ENCODE results near the gene SVIL. TPM values are rescaled to one million over a fixed set of nuclear protein-coding genes. Genes with fewer than 3 reads are reported as not detected.
A peak's percentile ranks its signal among the peaks of the same experiment; 100 is the strongest.

The SVIL gene
- total RNA-seq, 4 donors from 2014 or later, result 1,040 to 1,354 (median 1,121) TPM

GRCh38 chr10:29622382-29622922 is 12.3 kb downstream of the SVIL start:
- Histone ChIP-seq H3K4me3 (peak overlapping the region; percentile 27 to 45 (median 34)), H3K36me3 (no peaks in the 10 kb centered on the region), H3K4me1 (peaks cover 70 to 75% of the 10 kb centered on the region in 2 donors), H3K27ac (peak overlapping the region; percentile 95 to 96 (median 96)), H3K27me3 (no peaks in the 10 kb centered on the region), H3K9me3 (no peaks in the 10 kb centered on the region)
- intact Hi-C loops (cut with DNase I; ENCODE audit: low total_unique reads) (loop anchor here (5.0 kb wide), 1 partner anchor 115 kb away; no protein-coding TSS in a partner anchor), in situ Hi-C loops (cut with MboI; ENCODE audit: low sequenced_read_pairs in 4 of 4) (no loop called here)
- TF ChIP-seq POLR2A (IDR thresholded peaks at IDR 0.05) (no peak), CTCF (IDR thresholded peaks at IDR 0.05 in 4 of 5, conservative IDR thresholded peaks at IDR 0.05 in 1 of 5) (no peak)
- no peak for ATAC-seq
- DNase-seq, result no peak

- H3K4me1 ChIP-seq, result peaks cover 72 to 79% of the 10 kb centered on the region in 2 donors
- peak overlapping the region; percentile 31 to 47 (median 42) for H3K4me3 ChIP-seq
- in situ Hi-C loops (cut with MboI; ENCODE audit: low sequenced_read_pairs in 4 of 4), result no loop called here
- no peaks in the 10 kb centered on the region for H3K36me3 ChIP-seq
- intact Hi-C loops (cut with DNase I; ENCODE audit: low total_unique reads), result loop anchor here (5.0 kb wide), 1 partner anchor 116 kb away; no protein-coding TSS in a partner anchor
- peak; percentile 68 to 76 for ATAC-seq
- peak; percentile 67 to 75 for TF ChIP-seq POLR2A (IDR thresholded peaks at IDR 0.05)
- no peak for TF ChIP-seq CTCF (IDR thresholded peaks at IDR 0.05 in 4 of 5, conservative IDR thresholded peaks at IDR 0.05 in 1 of 5)
- H3K9me3 ChIP-seq, result no peaks in the 10 kb centered on the region
- DNase-seq, result peak; percentile 80 to 84
- peak overlapping the region; percentile 95 to 96 (median 96) for H3K27ac ChIP-seq
- no peaks in the 10 kb centered on the region for H3K27me3 ChIP-seq
Observed at GRCh38 chr10:29621161-29621560, 13.6 kb downstream of the SVIL start.

DNA sequence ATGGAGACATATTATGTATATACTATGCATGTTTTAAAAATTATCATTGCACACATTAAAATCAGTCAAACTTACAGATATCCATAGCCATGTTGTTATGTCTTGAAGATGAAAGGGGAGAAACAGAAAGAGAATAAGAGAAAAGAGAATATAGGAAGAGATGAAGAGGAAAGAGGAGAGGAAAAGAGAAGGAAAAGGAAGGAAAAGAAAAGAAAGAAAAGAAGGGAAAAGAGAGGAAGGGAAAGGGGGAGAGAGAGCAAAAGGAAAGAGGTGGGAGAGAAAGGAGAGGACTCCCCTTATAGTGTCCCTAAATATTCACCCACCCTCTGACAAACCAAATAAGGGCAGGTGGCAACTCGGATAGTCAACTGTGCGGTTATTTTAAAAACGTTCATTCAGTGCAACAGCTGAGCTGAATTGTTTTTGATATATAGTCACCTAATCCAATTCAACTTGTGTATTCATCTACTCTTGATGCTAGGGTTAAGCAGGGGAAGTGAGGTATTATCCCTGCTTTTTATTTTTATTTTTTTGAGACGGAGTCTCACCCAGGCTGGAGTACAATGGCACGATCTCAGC is 14.6 kb downstream of the SVIL start:
- Histone ChIP-seq H3K9me3 (no peaks in the 10 kb centered on the region), H3K36me3 (no peaks in the 10 kb centered on the region), H3K4me1 (peaks cover 72 to 78% of the 10 kb centered on the region in 2 donors), H3K27me3 (no peaks in the 10 kb centered on the region), H3K4me3 (peak overlapping the region; percentile 11 to 46 (median 32)), H3K27ac (peak overlapping the region; percentile 95 to 96 (median 96))
- intact Hi-C loops (cut with DNase I; ENCODE audit: low total_unique reads) (loop anchor here (5.0 kb wide), 1 partner anchor 117 kb away; no protein-coding TSS in a partner anchor), in situ Hi-C loops (cut with MboI; ENCODE audit: low sequenced_read_pairs in 4 of 4) (no loop called here)
- ATAC-seq, result no peak
- no peak for TF ChIP-seq CTCF (IDR thresholded peaks at IDR 0.05 in 4 of 5, conservative IDR thresholded peaks at IDR 0.05 in 1 of 5)
- peak in 1 of 2 donors; percentile 51 for TF ChIP-seq POLR2A (IDR thresholded peaks at IDR 0.05)
- no peak for DNase-seq

- Histone ChIP-seq H3K4me1 (peaks cover 73 to 76% of the 10 kb centered on the region in 2 donors), H3K9me3 (no peaks in the 10 kb centered on the region), H3K36me3 (no peaks in the 10 kb centered on the region), H3K27ac (peak overlapping the region; percentile 95 to 96 (median 96)), H3K4me3 (peak overlapping the region; percentile 4 to 31 (median 21)), H3K27me3 (no peaks in the 10 kb centered on the region)
- peak in 1 of 2 donors; percentile 39 for ATAC-seq
- intact Hi-C loops (cut with DNase I; ENCODE audit: low total_unique reads), result no loop called here
- TF ChIP-seq POLR2A (IDR thresholded peaks at IDR 0.05), result no peak
- in situ Hi-C loops (cut with MboI; ENCODE audit: low sequenced_read_pairs in 4 of 4), result no loop called here
- DNase-seq, result no peak
Observed at GRCh38 chr10:29619241-29619669, 15.5 kb downstream of the SVIL start.
